ENCODE results near the gene PJVK. TPM values are rescaled to one million over a fixed set of nuclear protein-coding genes. Genes with fewer than 3 reads are reported as not detected.

Gene PJVK
- total RNA-seq, 1 experiment from 2014 or later = 8.9 TPM

Other genes with a start within 250 kb of the PJVK start
- gene PRKRA, start 203 bp upstream of the PJVK start, total RNA-seq (2014; rRNA removed; shearing (Covaris generic); ENCODE audit: low replicate concordance) = 90.5 and 117 TPM in 2 replicates
- 6.2 and 23.1 TPM in 2 replicates for gene FKBP7, start 27.2 kb downstream of the PJVK start, total RNA-seq (2014; rRNA removed; shearing (Covaris generic); ENCODE audit: low replicate concordance)
- gene PLEKHA3, start 29.1 kb downstream of the PJVK start, total RNA-seq (2014; rRNA removed; shearing (Covaris generic); ENCODE audit: low replicate concordance) = 8.4 and 11.0 TPM in 2 replicates